Measurements from ENCODE around the gene SHROOM2.

GRCh38 chrX:9832811-9833210, 46.6 kb downstream of the SHROOM2 start:
- TF ChIP-seq ELF1 (IDR thresholded peaks at IDR 0.05; ENCODE audit: borderline replicate concordance, low read depth), result no peak
- TF ChIP-seq EZH2 (IDR thresholded peaks at IDR 0.05), result no peak
- TF ChIP-seq, protein P1, sequence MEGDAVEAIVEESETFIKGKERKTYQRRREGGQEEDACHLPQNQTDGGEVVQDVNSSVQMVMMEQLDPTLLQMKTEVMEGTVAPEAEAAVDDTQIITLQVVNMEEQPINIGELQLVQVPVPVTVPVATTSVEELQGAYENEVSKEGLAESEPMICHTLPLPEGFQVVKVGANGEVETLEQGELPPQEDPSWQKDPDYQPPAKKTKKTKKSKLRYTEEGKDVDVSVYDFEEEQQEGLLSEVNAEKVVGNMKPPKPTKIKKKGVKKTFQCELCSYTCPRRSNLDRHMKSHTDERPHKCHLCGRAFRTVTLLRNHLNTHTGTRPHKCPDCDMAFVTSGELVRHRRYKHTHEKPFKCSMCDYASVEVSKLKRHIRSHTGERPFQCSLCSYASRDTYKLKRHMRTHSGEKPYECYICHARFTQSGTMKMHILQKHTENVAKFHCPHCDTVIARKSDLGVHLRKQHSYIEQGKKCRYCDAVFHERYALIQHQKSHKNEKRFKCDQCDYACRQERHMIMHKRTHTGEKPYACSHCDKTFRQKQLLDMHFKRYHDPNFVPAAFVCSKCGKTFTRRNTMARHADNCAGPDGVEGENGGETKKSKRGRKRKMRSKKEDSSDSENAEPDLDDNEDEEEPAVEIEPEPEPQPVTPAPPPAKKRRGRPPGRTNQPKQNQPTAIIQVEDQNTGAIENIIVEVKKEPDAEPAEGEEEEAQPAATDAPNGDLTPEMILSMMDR (IDR thresholded peaks at IDR 0.05 in 2 of 3, conservative IDR thresholded peaks at IDR 0.05 in 1 of 3; ENCODE audit: borderline replicate concordance in 1 of 3, insufficient read depth in 1 of 3, low read depth in 2 of 3, low read length in 2 of 3), result no peak
- no peak for TF ChIP-seq ZNF274 (IDR thresholded peaks at IDR 0.05; ENCODE audit: low read depth, low read length)
- no peak for TF ChIP-seq POLR2AphosphoS5 (IDR thresholded peaks at IDR 0.05; ENCODE audit: low read depth, low read length)
- no peak for TF ChIP-seq MAX (IDR thresholded peaks at IDR 0.05)
- TF ChIP-seq, protein P2, sequence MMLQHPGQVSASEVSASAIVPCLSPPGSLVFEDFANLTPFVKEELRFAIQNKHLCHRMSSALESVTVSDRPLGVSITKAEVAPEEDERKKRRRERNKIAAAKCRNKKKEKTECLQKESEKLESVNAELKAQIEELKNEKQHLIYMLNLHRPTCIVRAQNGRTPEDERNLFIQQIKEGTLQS (IDR thresholded peaks at IDR 0.05), result no peak
- TF ChIP-seq CBX3 (IDR thresholded peaks at IDR 0.05; ENCODE audit: low read depth), result no peak

All from HCT116 (cell line).